ENCODE data around the gene NOTCH2NLA. TPM values are rescaled to one million over a fixed set of nuclear protein-coding genes. Genes with fewer than 3 reads are reported as not detected.
"Not testable (repeated sequence)": the region's sequence is repeated elsewhere in the genome, so short reads cannot be mapped to it uniquely, and the experiment has no call there.

Gene NOTCH2NLA
- total and polyA plus RNA-seq, 2 of the 13 experiments (the other 11 are each of a cell fraction or from before 2014, with no cell fraction given) = 4.7 to 6.9 TPM

DNA sequence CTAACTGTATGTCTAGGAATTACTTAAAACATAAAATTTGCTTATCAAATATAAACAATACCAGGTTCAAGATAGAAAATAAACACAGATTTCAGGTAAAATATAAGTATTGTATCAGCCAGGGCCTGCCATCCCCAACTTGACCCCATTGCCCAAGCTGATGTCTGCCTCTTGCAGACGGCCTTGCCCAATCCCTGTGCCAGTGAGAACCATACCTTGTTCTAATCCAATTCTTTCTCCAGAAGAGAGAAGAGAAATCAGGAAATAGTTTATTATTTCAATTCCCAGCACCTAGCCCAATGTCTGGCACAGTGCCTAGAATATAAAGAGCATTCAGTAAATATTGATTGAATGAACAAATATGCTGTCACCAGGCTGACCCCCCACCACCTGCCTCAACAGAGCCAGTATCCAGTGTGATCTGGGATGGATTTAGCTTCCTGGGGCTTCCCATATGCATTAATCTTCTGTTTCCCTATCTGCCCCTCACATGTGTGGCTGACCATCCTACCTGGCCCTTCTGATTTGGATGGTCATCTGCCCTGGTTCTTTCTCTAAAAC, 29.3 kb upstream of the NOTCH2NLA start:
- intact Hi-C loops (cut with micrococcal nuclease; ENCODE audit: unreplicated experiment); H3K4me2 ChIP-seq (ENCODE audit: low read depth, low read length); H3K9ac ChIP-seq (ENCODE audit: insufficient read depth, low read depth, low read length); BruUV-seq (replicated peaks); POLR2A ChIA-PET; H4K20me1 ChIP-seq (ENCODE audit: insufficient read depth, low read length); FAIRE-seq; H3K79me2 ChIP-seq (ENCODE audit: insufficient read depth, low read length); H2AFZ ChIP-seq (ENCODE audit: low read length); ATAC-seq; H3K4me3 ChIP-seq (replicated peaks in 1 of 3; ENCODE audit: insufficient read depth in 1 of 3, low read depth in 2 of 3, low read length in 3 of 3); H3K27ac ChIP-seq (ENCODE audit: extremely low read length, insufficient read depth, low read length); in situ Hi-C loops (cut with HindIII; ENCODE audit: extremely low pct_ligation_motif_present, low pct_unique_long_range_greater_than_20kb); H3K36me3 ChIP-seq (replicated peaks in 1 of 2; ENCODE audit: control insufficient read depth in 1 of 2, insufficient read depth in 2 of 2, low read length in 2 of 2); CTCF ChIA-PET (ENCODE audit: low intra/inter-chr PET ratio, low total read pairs); H3K9me3 ChIP-seq (ENCODE audit: low read length); DNase-seq (ENCODE audit: low spot score); H3K4me1 ChIP-seq (ENCODE audit: insufficient read depth, low read length); H3K27me3 ChIP-seq (ENCODE audit: control insufficient read depth in 1 of 2, insufficient read depth in 2 of 2, low read length in 2 of 2): not testable (repeated sequence)
- WGBS (ENCODE audit: low lambda C conversion rate) = no CpG with 5 or more reads among the region's 1 CpG

DNA sequence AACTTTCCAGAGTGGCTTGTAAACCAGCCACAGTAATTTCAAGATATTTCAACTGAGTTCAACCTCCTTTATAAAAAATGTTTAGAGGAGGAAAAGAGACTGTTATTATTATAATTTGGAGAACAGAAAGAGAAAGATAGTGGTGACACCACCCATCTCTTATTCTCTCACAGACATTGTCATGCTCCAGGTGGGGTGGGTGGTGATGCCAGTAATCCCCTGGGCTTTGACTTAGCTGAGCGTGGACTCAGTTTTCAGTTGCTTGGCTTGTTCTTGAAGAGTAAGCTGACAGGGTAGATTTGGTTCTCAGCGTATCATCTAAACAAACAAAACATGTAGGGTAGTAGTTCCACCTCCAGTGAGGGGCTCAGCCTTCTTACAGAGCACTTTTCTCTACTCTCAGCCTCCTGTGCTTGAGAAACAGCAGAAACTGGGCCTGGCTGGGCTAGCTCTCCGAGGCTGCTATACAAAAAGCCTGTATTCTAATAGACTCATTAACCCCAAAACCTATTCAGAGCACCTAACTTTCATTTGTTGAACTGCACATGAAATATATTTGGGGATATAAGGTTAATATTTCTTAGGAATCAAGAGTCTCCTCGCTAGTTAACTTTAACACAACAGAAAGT, 25.9 kb upstream of the NOTCH2NLA start:
- H3K4me2 ChIP-seq (ENCODE audit: low read depth, low read length); H3K9ac ChIP-seq (ENCODE audit: insufficient read depth, low read depth, low read length); ATAC-seq; in situ Hi-C loops (cut with HindIII; ENCODE audit: extremely low pct_ligation_motif_present, low pct_unique_long_range_greater_than_20kb); FAIRE-seq; H3K27ac ChIP-seq (ENCODE audit: extremely low read length, insufficient read depth, low read length); H2AFZ ChIP-seq (ENCODE audit: low read length); H3K27me3 ChIP-seq (ENCODE audit: control insufficient read depth in 1 of 2, insufficient read depth in 2 of 2, low read length in 2 of 2); CTCF ChIA-PET (ENCODE audit: low intra/inter-chr PET ratio, low total read pairs); intact Hi-C loops (cut with micrococcal nuclease; ENCODE audit: unreplicated experiment); H3K79me2 ChIP-seq (ENCODE audit: insufficient read depth, low read length); H4K20me1 ChIP-seq (ENCODE audit: insufficient read depth, low read length); H3K36me3 ChIP-seq (replicated peaks in 1 of 2; ENCODE audit: control insufficient read depth in 1 of 2, insufficient read depth in 2 of 2, low read length in 2 of 2); BruUV-seq (replicated peaks); H3K4me3 ChIP-seq (replicated peaks in 1 of 3; ENCODE audit: insufficient read depth in 1 of 3, low read depth in 2 of 3, low read length in 3 of 3); POLR2A ChIA-PET; DNase-seq (ENCODE audit: low spot score); H3K9me3 ChIP-seq (ENCODE audit: low read length); H3K4me1 ChIP-seq (ENCODE audit: insufficient read depth, low read length): not testable (repeated sequence)
- WGBS (ENCODE audit: low lambda C conversion rate) = 0% methylated on average over 1 of the region's 4 CpGs

GRCh38 chr1:146253249-146253855, 24.5 kb upstream of the NOTCH2NLA start:
- H4K20me1 ChIP-seq (ENCODE audit: insufficient read depth, low read length); H3K36me3 ChIP-seq (replicated peaks in 1 of 2; ENCODE audit: control insufficient read depth in 1 of 2, insufficient read depth in 2 of 2, low read length in 2 of 2); H3K4me3 ChIP-seq (replicated peaks in 1 of 3; ENCODE audit: insufficient read depth in 1 of 3, low read depth in 2 of 3, low read length in 3 of 3); FAIRE-seq; H3K9me3 ChIP-seq (ENCODE audit: low read length); H3K27me3 ChIP-seq (ENCODE audit: control insufficient read depth in 1 of 2, insufficient read depth in 2 of 2, low read length in 2 of 2); H3K4me2 ChIP-seq (ENCODE audit: low read depth, low read length); H2AFZ ChIP-seq (ENCODE audit: low read length); H3K9ac ChIP-seq (ENCODE audit: insufficient read depth, low read depth, low read length); H3K4me1 ChIP-seq (ENCODE audit: insufficient read depth, low read length); DNase-seq (ENCODE audit: low spot score); intact Hi-C loops (cut with micrococcal nuclease; ENCODE audit: unreplicated experiment); H3K27ac ChIP-seq (ENCODE audit: extremely low read length, insufficient read depth, low read length); H3K79me2 ChIP-seq (ENCODE audit: insufficient read depth, low read length); POLR2A ChIA-PET; in situ Hi-C loops (cut with HindIII; ENCODE audit: extremely low pct_ligation_motif_present, low pct_unique_long_range_greater_than_20kb); ATAC-seq; CTCF ChIA-PET (ENCODE audit: low intra/inter-chr PET ratio, low total read pairs); BruUV-seq (replicated peaks): not testable (repeated sequence)
- WGBS (ENCODE audit: low lambda C conversion rate) = 0% methylated on average over 2 of the region's 4 CpGs

GRCh38 chr1:146251523-146251922, 22.7 kb upstream of the NOTCH2NLA start:
- H3K4me2 ChIP-seq (ENCODE audit: low read depth, low read length); H3K4me1 ChIP-seq (ENCODE audit: insufficient read depth, low read length); H3K27ac ChIP-seq (ENCODE audit: extremely low read length, insufficient read depth, low read length); CTCF ChIA-PET (ENCODE audit: low intra/inter-chr PET ratio, low total read pairs); intact Hi-C loops (cut with micrococcal nuclease; ENCODE audit: unreplicated experiment); H4K20me1 ChIP-seq (ENCODE audit: insufficient read depth, low read length); H2AFZ ChIP-seq (ENCODE audit: low read length); BruUV-seq (replicated peaks); in situ Hi-C loops (cut with HindIII; ENCODE audit: extremely low pct_ligation_motif_present, low pct_unique_long_range_greater_than_20kb); DNase-seq (ENCODE audit: low spot score); ATAC-seq; POLR2A ChIA-PET; H3K9ac ChIP-seq (ENCODE audit: insufficient read depth, low read depth, low read length); H3K79me2 ChIP-seq (ENCODE audit: insufficient read depth, low read length); FAIRE-seq; H3K4me3 ChIP-seq (replicated peaks in 1 of 3; ENCODE audit: insufficient read depth in 1 of 3, low read depth in 2 of 3, low read length in 3 of 3); H3K36me3 ChIP-seq (replicated peaks in 1 of 2; ENCODE audit: control insufficient read depth in 1 of 2, insufficient read depth in 2 of 2, low read length in 2 of 2); H3K9me3 ChIP-seq (ENCODE audit: low read length); H3K27me3 ChIP-seq (ENCODE audit: control insufficient read depth in 1 of 2, insufficient read depth in 2 of 2, low read length in 2 of 2): not testable (repeated sequence)
- WGBS (ENCODE audit: low lambda C conversion rate) = no CpG with 5 or more reads among the region's 1 CpG
